IMR-90 (cell line): ENCODE measurements around the gene IREB2.

ENCODE experiments used
- BHLHE40 ChIP-seq: fragments of 150-350 bp; IDR thresholded peaks from 2 replicates; pipeline ENCODE4 v1.6.1; 2016; ENCODE audit warnings: mild to moderate bottlenecking, low read depth, low read length
- TF ChIP-seq, protein P1 (sequence below): conservative IDR thresholded peaks from 2 replicates; pipeline ENCODE4 v1.5.1; 2012; ENCODE audit warnings: mild to moderate bottlenecking, low read depth, low read length, improper control_type of control experiment

DNA sequence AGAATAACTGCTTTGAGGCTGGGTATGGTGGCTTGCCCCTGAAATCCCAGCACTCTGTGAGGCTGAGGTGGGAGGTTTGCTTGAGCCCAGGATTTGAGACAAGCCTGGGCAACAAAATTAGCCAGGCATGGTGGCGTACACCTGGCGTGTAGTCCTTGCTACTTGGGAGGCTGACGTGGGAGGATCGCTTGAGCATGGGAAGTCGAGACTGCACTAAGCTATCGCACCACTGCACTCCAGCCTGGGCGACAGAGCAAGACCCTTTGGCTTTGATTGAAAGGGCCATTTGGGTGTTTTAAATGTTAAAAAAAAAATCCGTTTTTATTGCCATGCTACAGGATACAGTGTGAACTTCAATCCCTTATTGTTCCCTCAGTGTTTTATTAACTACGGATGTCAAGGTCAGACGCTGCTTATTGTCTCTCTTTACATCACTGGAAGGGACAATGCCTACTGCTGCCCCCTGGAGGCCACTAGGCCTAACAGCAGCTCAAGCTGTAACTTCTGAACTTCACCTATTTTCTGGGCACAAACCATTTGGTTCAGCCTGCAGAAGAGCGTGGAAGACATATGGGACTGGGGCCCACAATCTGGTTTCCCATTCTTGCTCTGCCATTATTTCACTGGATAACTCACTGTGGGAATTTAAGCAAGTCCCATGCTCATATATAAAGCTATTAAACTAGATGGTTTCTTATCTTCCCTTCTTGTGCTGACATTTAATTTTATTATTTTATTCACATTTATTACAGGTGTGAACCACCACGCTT is 15.3 kb upstream of the IREB2 start:
- TF ChIP-seq, protein P1, sequence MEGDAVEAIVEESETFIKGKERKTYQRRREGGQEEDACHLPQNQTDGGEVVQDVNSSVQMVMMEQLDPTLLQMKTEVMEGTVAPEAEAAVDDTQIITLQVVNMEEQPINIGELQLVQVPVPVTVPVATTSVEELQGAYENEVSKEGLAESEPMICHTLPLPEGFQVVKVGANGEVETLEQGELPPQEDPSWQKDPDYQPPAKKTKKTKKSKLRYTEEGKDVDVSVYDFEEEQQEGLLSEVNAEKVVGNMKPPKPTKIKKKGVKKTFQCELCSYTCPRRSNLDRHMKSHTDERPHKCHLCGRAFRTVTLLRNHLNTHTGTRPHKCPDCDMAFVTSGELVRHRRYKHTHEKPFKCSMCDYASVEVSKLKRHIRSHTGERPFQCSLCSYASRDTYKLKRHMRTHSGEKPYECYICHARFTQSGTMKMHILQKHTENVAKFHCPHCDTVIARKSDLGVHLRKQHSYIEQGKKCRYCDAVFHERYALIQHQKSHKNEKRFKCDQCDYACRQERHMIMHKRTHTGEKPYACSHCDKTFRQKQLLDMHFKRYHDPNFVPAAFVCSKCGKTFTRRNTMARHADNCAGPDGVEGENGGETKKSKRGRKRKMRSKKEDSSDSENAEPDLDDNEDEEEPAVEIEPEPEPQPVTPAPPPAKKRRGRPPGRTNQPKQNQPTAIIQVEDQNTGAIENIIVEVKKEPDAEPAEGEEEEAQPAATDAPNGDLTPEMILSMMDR = peak; percentile 83
- TF ChIP-seq BHLHE40 = no peak
